Globus pallidus (tissue), 1 donor: ENCODE data around the gene INHBE.
"Not testable (repeated sequence)": the region's sequence is repeated elsewhere in the genome, so short reads cannot be mapped to it uniquely, and the experiment has no call there.

Experiments used
- DNase-seq: peaks from one replicate; pipeline ENCODE4 v3.0.0-alpha.2; 2015; ENCODE audit warnings: low spot score

Gene INHBE

GRCh38 chr12:57497223-57498131 lies 42.4 kb downstream of the INHBE start:
- no peak for DNase-seq

- DNase-seq, result no peak
Measured at GRCh38 chr12:57498132-57498502, 43.0 kb downstream of the INHBE start.

- no peak for DNase-seq
Measured at GRCh38 chr12:57498571-57498970, 43.5 kb downstream of the INHBE start.

GRCh38 chr12:57500213-57500612 lies 45.1 kb downstream of the INHBE start:
- DNase-seq, result no peak

GRCh38 chr12:57502311-57502969 lies 47.3 kb downstream of the INHBE start:
- DNase-seq, result not testable (repeated sequence)

- DNase-seq, result not testable (repeated sequence)
Measured at GRCh38 chr12:57506541-57506940, 51.4 kb downstream of the INHBE start.
